WERI-Rb-1 (cell line): ENCODE results near the gene TDRD3.

Experiments used
- DNase-seq: peaks from one replicate; pipeline ENCODE4 v3.0.0-alpha.2; 2020
- H3K27ac ChIP-seq: fragments of 250-450 bp; sonication (Bioruptor Pico); 2 replicates; pipeline ENCODE4 v1.5.1; 2020; ENCODE audit warnings: mild to moderate bottlenecking, moderate library complexity
- H3K27me3 ChIP-seq: fragments of 250-450 bp; sonication (Bioruptor Pico); 2 replicates; pipeline ENCODE4 v1.5.1; 2021; ENCODE audit warnings: mild to moderate bottlenecking, low read depth, moderate library complexity; ENCODE audit not compliant: insufficient read depth, severe bottlenecking
- H3K36me3 ChIP-seq: fragments of 250-450 bp; sonication (Bioruptor Pico); 2 replicates; pipeline ENCODE4 v1.5.1; 2020; ENCODE audit warnings: mild to moderate bottlenecking, moderate library complexity
- H3K4me3 ChIP-seq: 2 replicates; pipeline ENCODE4 v1.5.1; 2011; ENCODE audit warnings: low read depth, mild to moderate bottlenecking, control low read depth, low read length
- H3K9me3 ChIP-seq: fragments of 250-450 bp; sonication (Bioruptor Pico); 2 replicates; pipeline ENCODE4 v1.5.1; 2021; ENCODE audit warnings: mild to moderate bottlenecking, moderate library complexity; ENCODE audit not compliant: severe bottlenecking
- CTCF ChIP-seq: IDR thresholded peaks from 2 replicates; pipeline ENCODE4 v1.5.1; 2011; ENCODE audit warnings: low read depth, mild to moderate bottlenecking, control low read depth, inconsistent platforms, low read length

TDRD3 gene

GRCh38 chr13:60538566-60538965 is 141.5 kb downstream of the TDRD3 start:
- DNase-seq = no peak
- TF ChIP-seq CTCF = no peak

GRCh38 chr13:60540276-60540675 is 143.3 kb downstream of the TDRD3 start:
- TF ChIP-seq CTCF = no peak
- Histone ChIP-seq H3K27ac (no peak overlapping the region), H3K9me3 (no peaks in the 10 kb centered on the region), H3K36me3 (no peaks in the 10 kb centered on the region), H3K4me3 (no peak overlapping the region), H3K27me3 (no peaks in the 10 kb centered on the region)
- no peak for DNase-seq

More at GRCh38 chr13:60538566-60538965, 141.5 kb downstream of the TDRD3 start:
- Histone ChIP-seq H3K4me3 (no peak overlapping the region), H3K9me3 (no peaks in the 10 kb centered on the region), H3K27ac (no peak overlapping the region), H3K27me3 (no peaks in the 10 kb centered on the region), H3K36me3 (no peaks in the 10 kb centered on the region)

GRCh38 chr13:60562096-60562780 is 165.2 kb downstream of the TDRD3 start:
- no peak for TF ChIP-seq CTCF
- Histone ChIP-seq H3K9me3 (no peaks in the 10 kb centered on the region), H3K4me3 (no peak overlapping the region), H3K27me3 (no peaks in the 10 kb centered on the region), H3K36me3 (no peaks in the 10 kb centered on the region), H3K27ac (no peak overlapping the region)
- no peak for DNase-seq

- Histone ChIP-seq H3K4me3 (no peak overlapping the region), H3K27me3 (no peaks in the 10 kb centered on the region), H3K36me3 (no peaks in the 10 kb centered on the region), H3K9me3 (no peaks in the 10 kb centered on the region), H3K27ac (no peak overlapping the region)
- no peak for TF ChIP-seq CTCF
- DNase-seq = no peak
Observed at GRCh38 chr13:60571571-60571970, 174.6 kb downstream of the TDRD3 start.

- no peaks in the 10 kb centered on the region for H3K9me3 ChIP-seq
- no peak overlapping the region for H3K27ac ChIP-seq
- TF ChIP-seq CTCF = no peak
- H3K4me3 ChIP-seq = no peak overlapping the region
- no peak for DNase-seq
- H3K36me3 ChIP-seq = no peaks in the 10 kb centered on the region
- H3K27me3 ChIP-seq = no peaks in the 10 kb centered on the region
Observed at GRCh38 chr13:60572003-60572798, 175.2 kb downstream of the TDRD3 start.
